CD4-positive, alpha-beta T cell treated with Interleukin-1 beta for 1 hour (primary cell): ENCODE results near the gene CSDE1.
A peak's percentile ranks its signal among the peaks of the same experiment; 100 is the strongest.
"Not testable (repeated sequence)": the region's sequence is repeated elsewhere in the genome, so short reads cannot be mapped to it uniquely, and the experiment has no call there.

Experiments used
- DNase-seq, 2 donors: peaks; one replicate each; pipeline ENCODE4 v3.0.0-alpha.2; 2020 to 2022

The CSDE1 gene

DNA sequence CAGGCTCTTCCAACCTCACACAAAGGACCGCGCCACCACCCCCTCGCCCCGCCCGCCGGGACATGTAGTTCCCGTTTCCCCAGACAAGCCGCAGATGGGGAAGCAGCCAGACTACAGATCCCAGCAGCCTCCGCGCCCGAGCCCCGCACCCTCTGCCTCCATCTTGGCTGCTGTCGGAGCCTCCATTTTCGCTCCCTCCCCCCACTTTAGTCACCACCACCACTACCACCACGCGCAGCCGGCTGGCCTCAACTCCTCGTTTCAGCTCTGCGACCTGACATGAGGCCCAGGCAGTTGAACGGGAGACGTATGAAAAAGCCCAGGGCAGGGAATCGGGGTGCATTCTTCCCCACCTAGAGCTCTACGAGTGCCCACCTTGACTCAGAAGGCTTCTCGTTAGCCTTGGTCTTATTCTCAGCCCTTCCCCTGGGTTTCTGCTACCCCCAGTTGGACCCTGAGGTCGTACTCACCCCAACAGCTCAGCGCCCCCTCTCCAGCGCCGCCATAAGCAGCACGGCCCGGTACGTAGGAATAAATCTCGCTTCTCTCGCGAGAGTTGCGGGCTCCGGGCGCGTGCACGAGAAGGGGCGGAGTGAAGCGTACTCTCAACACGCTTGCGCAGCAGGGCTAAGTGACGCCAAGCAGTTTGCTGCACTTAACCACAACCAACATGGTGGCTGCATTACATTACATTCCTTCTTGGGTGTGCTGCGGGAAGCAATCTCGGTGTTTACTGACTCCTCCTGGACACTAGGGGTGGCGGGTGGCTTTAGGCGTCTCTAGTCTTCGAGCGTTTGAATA is at the start of gene CSDE1:
Gene CSDE1, minus strand, starts transcription at position 530 of the 801 bp plus-strand sequence. CDS start 18,094 bp downstream, outside the sequence.
- peak; percentile 97 to 98 for DNase-seq

- DNase-seq, result not testable (repeated sequence)
Measured at GRCh38 chr1:114804449-114804848, 46.7 kb upstream of the CSDE1 start.

- DNase-seq, result no peak
Measured at GRCh38 chr1:114803001-114803400, 45.2 kb upstream of the CSDE1 start.

- DNase-seq, result no peak
Measured at GRCh38 chr1:114794038-114794437, 36.3 kb upstream of the CSDE1 start.

DNA sequence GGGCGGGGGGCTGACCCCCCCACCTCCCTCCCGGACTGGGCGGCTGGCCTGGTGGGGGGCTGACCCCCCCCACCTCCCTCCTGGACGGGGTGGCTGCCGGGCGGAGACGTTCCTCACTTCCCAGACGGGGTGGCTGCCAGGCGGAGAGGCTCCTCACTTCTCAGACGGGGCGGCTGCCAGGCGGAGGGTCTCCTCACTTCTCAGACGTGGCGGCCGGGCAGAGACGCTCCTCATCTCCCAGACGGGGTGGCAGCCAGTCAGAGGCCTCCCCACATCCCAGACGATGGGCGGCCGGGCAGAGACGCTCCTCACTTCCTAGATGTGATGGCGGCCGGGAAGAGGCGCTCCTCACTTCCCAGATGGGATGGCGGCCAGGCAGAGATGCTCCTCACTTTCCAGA is 32.8 kb upstream of the CSDE1 start:
- not testable (repeated sequence) for DNase-seq

DNA sequence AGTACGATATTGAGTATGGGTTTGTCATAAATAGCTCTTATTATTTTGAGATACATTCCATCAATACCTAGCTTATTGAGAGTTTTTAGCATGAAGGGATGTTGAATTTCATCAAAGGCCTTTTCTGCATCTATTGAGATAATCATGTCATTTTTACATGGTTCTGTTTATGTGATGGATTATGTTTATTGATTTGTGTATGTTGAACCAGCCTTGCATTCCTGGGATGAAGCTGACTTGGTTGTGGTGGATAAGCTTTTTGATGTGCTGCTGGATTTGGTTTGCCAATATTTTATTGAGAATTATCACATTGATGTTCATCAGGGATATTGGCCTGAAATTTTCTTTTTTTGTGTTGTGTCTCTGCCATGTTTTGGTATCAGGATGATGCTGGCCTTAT is 28.7 kb upstream of the CSDE1 start:
- DNase-seq, result not testable (repeated sequence)

GRCh38 chr1:114782476-114782875 is 24.7 kb upstream of the CSDE1 start:
- no peak for DNase-seq

DNA sequence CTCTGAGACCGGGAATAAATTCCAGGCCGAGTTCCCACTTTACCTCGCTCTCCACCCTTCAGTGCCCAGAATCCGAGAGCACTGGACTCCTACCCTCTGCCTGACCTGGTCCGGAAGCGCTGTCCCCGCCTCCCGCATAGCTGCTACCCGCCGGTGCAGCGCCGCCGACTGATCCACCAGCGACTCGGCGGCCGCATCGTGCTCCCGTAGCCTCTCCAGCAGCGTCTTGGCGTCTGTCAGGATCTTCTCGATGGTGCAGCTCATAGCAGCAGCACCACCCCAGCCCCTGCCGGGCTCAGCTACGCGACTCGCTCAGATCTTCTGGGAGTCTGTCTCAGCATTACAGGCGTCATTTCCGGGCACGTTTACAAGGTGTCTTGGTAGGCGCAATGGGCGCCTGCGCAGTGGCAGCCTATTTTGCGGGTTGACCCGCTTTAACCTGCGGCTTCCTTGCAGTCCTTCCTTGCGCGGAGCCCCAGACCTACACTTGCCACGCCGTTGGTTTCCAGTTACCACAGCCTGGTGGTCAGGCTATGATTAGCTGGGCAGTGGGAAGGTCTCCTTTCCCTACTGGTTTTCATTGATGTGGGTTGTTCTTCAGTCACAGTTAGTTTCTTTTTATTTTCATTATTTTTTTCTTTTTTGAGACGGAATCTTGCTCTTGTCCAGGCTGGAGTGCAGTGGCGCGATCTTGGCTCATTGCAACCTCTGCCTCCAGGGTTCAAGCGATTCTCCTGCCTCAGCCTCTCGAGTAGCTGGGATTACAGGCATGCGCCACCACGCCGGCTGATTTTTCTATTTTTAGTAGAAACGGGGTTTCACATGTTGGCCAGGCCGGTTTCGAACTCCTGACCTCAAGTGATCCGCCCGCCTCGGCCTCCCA is 22.8 kb upstream of the CSDE1 start, which contains the start of gene SIKE1:
Gene SIKE1, minus strand, starts transcription at position 342 of the 883 bp plus-strand sequence. Its CDS starts 78 bp downstream, at position 264.
- DNase-seq, result peak; percentile 95 to 96

DNA sequence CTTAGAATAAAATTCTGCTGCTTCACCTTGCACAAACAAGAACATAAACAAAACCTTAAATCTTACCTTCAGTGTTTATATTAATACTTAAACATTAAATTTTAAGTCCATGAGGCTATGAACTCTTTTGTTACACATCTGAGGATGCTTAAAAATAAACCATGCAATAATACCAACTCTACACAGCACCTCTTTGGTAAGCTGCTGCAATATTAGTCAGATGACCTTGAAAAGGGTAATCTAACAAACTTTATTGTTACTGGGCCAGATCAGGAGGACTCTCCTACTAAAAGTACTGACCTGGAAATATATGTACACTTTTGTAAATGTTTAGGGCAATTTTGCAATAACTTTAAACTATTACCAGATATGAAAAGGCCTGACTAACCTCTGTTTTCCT is 21.9 kb upstream of the CSDE1 start:
- DNase-seq, result no peak

DNA sequence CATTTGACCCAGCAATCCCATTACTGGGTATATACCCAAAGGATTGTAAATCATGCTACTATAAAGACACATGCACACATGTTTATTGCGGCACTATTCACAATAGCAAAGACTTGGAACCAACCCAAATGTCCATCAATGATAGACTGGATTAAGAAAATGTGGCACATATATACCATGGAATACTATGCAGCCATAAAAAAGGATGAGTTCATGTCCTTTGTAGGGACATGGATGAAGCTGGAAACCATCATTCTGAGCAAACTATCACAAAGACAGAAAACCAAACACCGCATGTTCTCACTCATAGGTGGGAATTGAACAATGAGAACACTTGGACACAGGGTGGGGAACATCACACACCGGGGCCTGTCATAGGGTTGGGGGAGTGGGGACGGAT is 18.9 kb upstream of the CSDE1 start:
- not testable (repeated sequence) for DNase-seq

DNA sequence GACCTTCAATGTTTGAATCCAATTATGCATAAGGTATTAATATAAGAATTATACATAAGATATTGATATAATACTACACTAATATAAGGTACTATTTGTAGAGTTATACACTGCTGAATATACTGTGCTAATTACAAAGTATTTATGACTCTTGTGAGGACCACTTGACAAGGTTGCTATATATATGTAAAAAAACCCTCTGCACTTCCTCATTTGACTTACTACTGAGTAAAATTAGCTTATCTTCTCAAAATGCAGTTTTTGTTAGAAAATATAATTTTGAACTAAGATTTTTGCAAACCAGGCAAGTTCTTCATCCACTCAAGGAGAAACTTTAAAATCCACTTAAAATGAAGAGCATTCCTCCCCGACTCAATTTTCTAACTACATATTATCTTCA is 14.2 kb upstream of the CSDE1 start:
- no peak for DNase-seq

DNA sequence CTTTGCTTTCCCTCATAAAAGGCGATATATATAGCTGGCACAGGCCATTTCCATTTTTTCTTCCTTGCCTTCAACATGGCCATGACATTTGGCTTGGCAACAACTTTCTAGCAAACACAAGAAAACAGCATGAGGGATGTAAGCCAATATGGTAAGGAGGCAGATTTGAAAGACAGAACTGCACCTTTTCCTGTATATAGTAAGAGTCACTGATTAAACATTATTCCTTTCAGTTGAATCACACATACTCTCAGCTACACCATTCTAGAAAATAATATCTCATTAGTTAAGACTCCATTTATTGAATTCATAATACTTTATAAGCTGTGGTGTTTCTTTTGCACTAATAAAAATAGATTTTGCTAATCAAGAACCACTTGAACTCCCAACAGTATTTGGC is 13.2 kb upstream of the CSDE1 start:
- DNase-seq, result no peak

DNA sequence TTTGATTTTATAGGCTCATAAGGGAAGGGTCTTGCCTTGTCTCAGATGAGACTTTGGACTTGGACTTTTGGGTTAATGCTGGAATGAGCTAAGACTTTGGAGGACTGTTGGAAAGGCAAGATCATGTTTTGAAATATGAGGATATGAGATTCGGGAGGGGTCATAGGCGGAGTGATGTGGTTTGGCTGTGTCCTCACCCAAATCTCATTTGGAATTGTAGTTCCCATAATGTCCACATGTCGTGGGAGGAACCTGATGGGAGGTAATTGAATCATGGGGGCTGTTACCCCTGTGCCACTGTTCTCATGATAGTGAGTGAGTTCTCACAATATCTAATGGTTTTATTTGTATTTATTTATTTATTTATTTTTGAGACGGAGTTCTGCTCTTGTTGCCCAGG is 6.9 kb upstream of the CSDE1 start:
- DNase-seq, result no peak

GRCh38 chr1:114758256-114758832 is 560 bp upstream of the CSDE1 start:
- DNase-seq, result no peak

DNA sequence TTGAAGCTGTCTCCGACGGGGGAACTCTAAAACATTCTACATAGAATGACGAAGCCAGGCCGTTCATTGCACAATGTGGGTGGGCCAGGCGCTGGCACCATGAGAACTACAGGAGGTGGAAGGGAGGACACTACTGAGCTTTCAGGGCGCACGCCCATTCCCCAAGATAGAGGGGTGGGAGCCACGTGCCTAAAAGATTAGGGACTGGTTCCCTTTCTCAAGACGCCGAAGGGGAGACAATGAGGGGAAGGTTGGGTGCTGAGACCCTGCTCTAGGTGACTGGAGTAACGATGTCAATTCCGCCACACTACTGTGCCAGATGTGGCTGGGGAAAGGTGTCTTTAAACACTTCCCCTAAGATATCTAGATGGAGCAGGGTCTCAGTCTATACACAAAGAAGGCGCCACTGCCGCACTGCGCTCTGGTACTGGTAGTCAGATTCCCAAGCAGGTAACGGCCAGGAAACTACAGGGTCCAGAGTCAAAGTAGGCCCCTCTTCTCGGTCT is 782 bp downstream of the CSDE1 start:
- peak; percentile 22 to 30 for DNase-seq

DNA sequence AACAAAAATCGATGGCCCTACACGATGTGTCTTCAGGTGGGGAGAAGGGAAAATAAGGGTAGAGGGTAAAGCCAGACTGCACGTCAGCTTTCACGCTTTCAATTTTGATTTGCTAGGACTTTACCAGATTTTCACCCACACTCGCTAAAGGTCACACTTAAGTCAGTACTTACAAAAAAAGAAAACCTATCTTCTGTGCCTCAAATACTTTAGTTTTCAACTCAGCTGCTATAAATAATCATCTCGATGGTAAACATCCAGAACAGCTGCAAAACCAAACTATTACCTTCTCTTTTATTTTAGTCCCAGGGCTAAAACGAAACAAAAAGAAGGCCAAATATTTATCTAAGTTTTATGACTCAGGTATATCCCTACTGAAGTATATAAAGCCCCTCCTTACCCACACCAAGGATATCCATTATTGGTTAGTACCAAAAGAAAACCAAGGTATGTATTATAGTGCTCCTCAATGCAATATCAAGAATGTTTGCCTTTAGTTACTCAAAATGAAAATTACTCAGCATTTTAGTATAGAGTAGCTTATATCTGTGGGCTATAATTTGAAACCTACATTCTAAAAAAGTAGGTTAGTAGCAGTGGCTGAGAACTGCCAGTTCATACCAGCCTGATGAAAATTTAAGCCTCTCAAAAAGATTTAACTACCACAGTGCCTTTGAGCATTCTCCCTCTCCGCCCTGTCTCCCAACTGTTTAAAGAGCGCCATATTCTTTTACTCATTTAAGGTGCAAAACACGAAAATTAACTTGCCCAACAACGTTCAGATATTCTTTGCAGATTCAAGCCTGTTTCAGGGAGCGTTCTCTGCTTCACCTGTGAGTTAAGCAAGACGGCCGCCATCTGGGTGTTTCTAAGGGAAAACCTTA is 1.5 kb downstream of the CSDE1 start:
- peak in 1 of 2 donors; percentile 34 for DNase-seq

GRCh38 chr1:114755006-114755931 is 2.5 kb downstream of the CSDE1 start:
- no peak for DNase-seq

GRCh38 chr1:114753702-114754101 is 4.1 kb downstream of the CSDE1 start:
- DNase-seq, result not testable (repeated sequence)

GRCh38 chr1:114753143-114753542 is 4.6 kb downstream of the CSDE1 start:
- DNase-seq, result no peak

GRCh38 chr1:114750780-114751179 is 7.0 kb downstream of the CSDE1 start:
- no peak for DNase-seq

DNA sequence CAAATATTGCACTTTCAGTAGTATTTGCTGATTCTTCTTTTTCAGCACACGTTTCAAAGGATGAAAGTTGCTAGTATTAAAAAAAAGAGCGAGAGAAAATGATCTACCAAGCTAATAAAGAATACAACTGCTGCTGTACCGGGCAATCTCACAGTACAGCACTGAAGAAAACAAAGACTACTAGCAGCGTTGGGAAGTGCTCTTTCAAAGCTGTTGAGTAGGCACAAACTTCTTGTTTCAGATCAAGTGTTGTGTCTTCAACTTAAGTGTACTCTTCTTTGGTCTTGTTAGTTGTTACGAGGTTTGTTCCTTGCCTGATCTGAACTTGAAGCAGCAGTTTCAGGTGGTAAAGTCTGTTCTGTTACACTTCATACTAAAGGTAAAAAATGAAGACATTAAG is 7.9 kb downstream of the CSDE1 start:
- DNase-seq, result no peak
